Keratinocyte (primary cell): ENCODE measurements around the gene POLR3F. TPM values are rescaled to one million over a fixed set of nuclear protein-coding genes. Genes with fewer than 3 reads are reported as not detected.
A peak's percentile ranks its signal among the peaks of the same experiment; 100 is the strongest.
"Not testable (repeated sequence)": the region's sequence is repeated elsewhere in the genome, so short reads cannot be mapped to it uniquely, and the experiment has no call there.

Source experiments
- DNase-seq: peaks from one replicate; pipeline ENCODE4 v3.0.0-alpha.2; 2011; ENCODE audit warnings: low read depth, missing footprints, low spot score
- FAIRE-seq: peaks from 2 replicates; lab custom pipeline; 2011; peaks lifted over from hg19 to GRCh38; lab: Jason Lieb, UNC
- H2AFZ ChIP-seq: 2 replicates; pipeline ENCODE4 v1.6.0; 2012; ENCODE audit warnings: low read length, control low read depth, inconsistent platforms; ENCODE audit not compliant: control insufficient read depth
- H3K27ac ChIP-seq: 2 replicates; pipeline ENCODE4 v1.5.1; 2011; ENCODE audit warnings: low read length; ENCODE audit not compliant: control insufficient read depth, insufficient read depth
- H3K27me3 ChIP-seq: 3 replicates; pipeline ENCODE4 v1.6.0; 2011; ENCODE audit warnings: low read length; ENCODE audit not compliant: control insufficient read depth, insufficient read depth; ENCODE audit errors: extremely low read depth
- H3K36me3 ChIP-seq, 2 experiments: 2 replicates in 1 of 2; 3 replicates in 1 of 2; pipeline ENCODE4 v1.5.1; 2011; ENCODE audit warnings: low read length in 2 of 2, mild to moderate bottlenecking in 1 of 2; ENCODE audit not compliant: control insufficient read depth in 2 of 2, insufficient read depth in 2 of 2; ENCODE audit errors: extremely low read depth in 1 of 2
- H3K4me1 ChIP-seq: 3 replicates; pipeline ENCODE4 v1.5.1; 2011; ENCODE audit warnings: low read length; ENCODE audit not compliant: control insufficient read depth, insufficient read depth; ENCODE audit errors: extremely low read depth
- H3K4me2 ChIP-seq: 3 replicates; pipeline ENCODE4 v1.6.0; 2011; ENCODE audit warnings: low read depth, low read length; ENCODE audit not compliant: control insufficient read depth, insufficient read depth; ENCODE audit errors: extremely low read depth
- H3K4me3 ChIP-seq, 3 experiments: fragments of 200-600 bp in 1 of 3; sonication (generic) in 1 of 3; 2 replicates in 2 of 3; 3 replicates in 1 of 3; pipeline ENCODE4 v1.5.1; 2011 to 2016; ENCODE audit warnings: low read length in 3 of 3, mild to moderate bottlenecking in 3 of 3, control low read depth in 2 of 3, inconsistent platforms in 1 of 3, low read depth in 1 of 3, mixed read lengths in 1 of 3, mixed run types in 1 of 3, moderate library complexity in 1 of 3; ENCODE audit not compliant: control insufficient read depth in 2 of 3, insufficient read depth in 2 of 3; ENCODE audit errors: extremely low read depth in 1 of 3
- H3K79me2 ChIP-seq: 2 replicates; pipeline ENCODE4 v1.6.0; 2012; ENCODE audit warnings: low read length; ENCODE audit not compliant: control insufficient read depth, insufficient read depth
- H3K9ac ChIP-seq: 3 replicates; pipeline ENCODE4 v1.6.0; 2011; ENCODE audit warnings: low read length; ENCODE audit not compliant: control insufficient read depth, insufficient read depth; ENCODE audit errors: extremely low read depth
- H3K9me1 ChIP-seq: 3 replicates; pipeline ENCODE4 v1.6.0; 2011; ENCODE audit warnings: low read length; ENCODE audit not compliant: control insufficient read depth, insufficient read depth; ENCODE audit errors: extremely low read depth
- H3K9me3 ChIP-seq: 2 replicates; pipeline ENCODE4 v1.5.1; 2012; ENCODE audit warnings: low read depth, low read length; ENCODE audit not compliant: control insufficient read depth
- H4K20me1 ChIP-seq: 3 replicates; pipeline ENCODE4 v1.6.0; 2011; ENCODE audit warnings: low read length; ENCODE audit not compliant: control insufficient read depth, insufficient read depth; ENCODE audit errors: extremely low read depth
- EZH2 ChIP-seq: IDR thresholded peaks from one replicate; pipeline ENCODE4 v1.6.1; 2012; ENCODE audit warnings: inconsistent platforms, mild to moderate bottlenecking, low read length, moderate library complexity
- dilution Hi-C: fragments of 300-500 bp; cut with MboI; formaldehyde crosslinking; loops from one replicate; pipeline ENCODE4 v1.7.0; 2020; ENCODE audit warnings: low sequenced_read_pairs; ENCODE audit not compliant: extremely low pct_ligation_motif_present
- polyA plus RNA-seq, 5 experiments: library from polyadenylated mRNA; depleted of rRNA in 3 of 5; stranded (reverse) in 3 of 5; stranded (forward) in 1 of 5; unstranded in 1 of 5; fragments of >200 nt; gene quantifications; 1 replicate in 1 of 5; 2 replicates in 3 of 5; 3 replicates in 1 of 5; pipeline versions ENCODE4 v1.2.1 to v1.2.3, GENCODE V29; 2011 to 2012; ENCODE audit warnings: missing spikeins in 2 of 5, low read depth in 1 of 5, low replicate concordance in 1 of 5
- TF ChIP-seq, protein P1 (sequence below), 3 experiments: IDR thresholded peaks in 1 of 3; conservative IDR thresholded peaks in 1 of 3; optimal IDR thresholded peaks in 1 of 3; 2 replicates in 2 of 3; 3 replicates in 1 of 3; pipeline versions ENCODE3 to v1.5.1; 2011; ENCODE audit warnings: low read length in 3 of 3, mild to moderate bottlenecking in 3 of 3, moderate library complexity in 2 of 3, control low read depth in 1 of 3, inconsistent platforms in 1 of 3; ENCODE audit not compliant: insufficient read depth in 2 of 3; ENCODE audit errors: extremely low read depth in 1 of 3

POLR3F gene
- polyA plus RNA-seq, 1 donor (not counting 4 experiments of a cell fraction or from before 2014, with no cell fraction given): 12.2 TPM

DNA sequence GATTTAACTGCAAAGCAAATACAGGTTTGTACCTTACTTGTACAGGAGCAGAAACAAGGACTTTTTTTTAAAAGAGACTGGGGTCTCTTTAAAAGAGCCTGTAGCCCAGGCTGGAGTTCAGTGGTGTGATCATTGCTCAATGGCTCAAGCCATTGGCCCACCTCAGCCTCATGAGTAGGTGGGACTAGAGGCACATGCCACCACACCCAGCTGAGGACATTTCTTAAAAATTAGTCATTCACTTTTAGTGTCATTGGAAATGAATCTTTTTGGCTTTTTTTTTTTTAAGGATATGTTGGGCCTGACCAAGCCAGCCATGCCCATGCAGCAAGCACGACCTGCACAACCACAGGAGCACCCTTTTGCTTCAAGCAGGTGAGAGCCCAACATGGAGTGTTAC is 57.5 kb downstream of the POLR3F start:
- Histone ChIP-seq H3K27ac (peak overlapping the region; percentile 85), H3K4me3 (no peak overlapping the region), H3K9me3 (no peaks in the 10 kb centered on the region), H4K20me1 (no peaks in the 10 kb centered on the region), H3K79me2 (peaks cover 4% of the 10 kb centered on the region), H2AFZ (no peak overlapping the region), H3K4me2 (no peak overlapping the region), H3K9me1 (no peaks in the 10 kb centered on the region), H3K27me3 (no peaks in the 10 kb centered on the region), H3K9ac (peak overlapping the region; percentile 14), H3K36me3 (peaks cover 30 to 52% of the 10 kb centered on the region in 2 experiments), H3K4me1 (peaks cover 23% of the 10 kb centered on the region)
- no peak for TF ChIP-seq EZH2
- TF ChIP-seq, protein P1, sequence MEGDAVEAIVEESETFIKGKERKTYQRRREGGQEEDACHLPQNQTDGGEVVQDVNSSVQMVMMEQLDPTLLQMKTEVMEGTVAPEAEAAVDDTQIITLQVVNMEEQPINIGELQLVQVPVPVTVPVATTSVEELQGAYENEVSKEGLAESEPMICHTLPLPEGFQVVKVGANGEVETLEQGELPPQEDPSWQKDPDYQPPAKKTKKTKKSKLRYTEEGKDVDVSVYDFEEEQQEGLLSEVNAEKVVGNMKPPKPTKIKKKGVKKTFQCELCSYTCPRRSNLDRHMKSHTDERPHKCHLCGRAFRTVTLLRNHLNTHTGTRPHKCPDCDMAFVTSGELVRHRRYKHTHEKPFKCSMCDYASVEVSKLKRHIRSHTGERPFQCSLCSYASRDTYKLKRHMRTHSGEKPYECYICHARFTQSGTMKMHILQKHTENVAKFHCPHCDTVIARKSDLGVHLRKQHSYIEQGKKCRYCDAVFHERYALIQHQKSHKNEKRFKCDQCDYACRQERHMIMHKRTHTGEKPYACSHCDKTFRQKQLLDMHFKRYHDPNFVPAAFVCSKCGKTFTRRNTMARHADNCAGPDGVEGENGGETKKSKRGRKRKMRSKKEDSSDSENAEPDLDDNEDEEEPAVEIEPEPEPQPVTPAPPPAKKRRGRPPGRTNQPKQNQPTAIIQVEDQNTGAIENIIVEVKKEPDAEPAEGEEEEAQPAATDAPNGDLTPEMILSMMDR (optimal IDR thresholded peaks at IDR 0.05 in 1 of 3, IDR thresholded peaks at IDR 0.05 in 1 of 3, conservative IDR thresholded peaks at IDR 0.05 in 1 of 3; ENCODE audit: extremely low read depth in 1 of 3, insufficient read depth in 2 of 3, low read length in 3 of 3): no peak
- DNase-seq (peak; percentile 67), FAIRE-seq (peak; percentile 83)
- dilution Hi-C loops: no loop called here

DNA sequence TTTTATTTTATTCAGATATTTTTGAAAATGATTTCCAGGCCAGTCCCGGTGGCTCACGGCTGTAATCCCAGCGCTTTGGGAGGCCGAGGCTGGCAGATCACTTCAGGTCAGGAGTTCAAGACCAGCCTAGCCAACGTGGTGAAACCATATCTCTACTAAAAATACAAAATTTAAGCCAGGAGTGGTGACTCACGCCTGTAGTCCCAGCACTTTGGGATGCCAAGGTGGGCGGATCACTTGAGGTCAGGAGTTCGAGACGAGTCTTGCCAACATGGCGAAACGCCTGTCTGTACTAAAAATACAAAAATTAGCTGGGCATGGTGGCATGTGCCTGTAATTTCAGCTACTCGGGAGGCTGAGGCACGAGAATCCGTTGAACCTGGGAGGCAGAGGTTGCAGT is 59.6 kb downstream of the POLR3F start:
- FAIRE-seq: not testable (repeated sequence)

DNA sequence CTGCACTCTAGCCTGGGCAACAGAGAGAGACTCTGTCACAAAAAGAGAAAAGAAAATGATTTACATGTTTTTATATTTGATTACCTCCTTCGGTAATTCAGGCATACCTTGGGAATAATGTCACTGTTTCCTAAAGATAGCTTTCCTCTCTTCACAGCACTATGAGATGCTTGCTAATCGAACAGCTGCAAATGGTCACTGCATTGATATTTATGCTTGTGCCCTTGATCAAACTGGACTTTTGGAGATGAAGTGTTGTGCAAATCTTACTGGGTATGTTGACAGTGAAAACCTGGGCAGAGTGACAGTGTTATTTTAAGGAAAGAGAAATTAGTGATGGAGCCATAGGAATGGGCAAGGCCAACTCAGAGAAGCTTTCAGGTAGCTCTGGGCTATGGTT is 60.1 kb downstream of the POLR3F start:
- DNase-seq: no peak
- no peak for FAIRE-seq

More for the DNA sequence above, 59.6 kb downstream of the POLR3F start:
- DNase-seq, H3K27ac ChIP-seq, H3K4me2 ChIP-seq, H3K9me1 ChIP-seq, H2AFZ ChIP-seq, H3K9ac ChIP-seq, dilution Hi-C loops, H4K20me1 ChIP-seq, H3K79me2 ChIP-seq, H3K9me3 ChIP-seq, H3K27me3 ChIP-seq, H3K4me3 ChIP-seq: not testable (repeated sequence)
- peaks cover 36 to 65% of the 10 kb centered on the region in 2 experiments for H3K36me3 ChIP-seq
- peaks cover 23% of the 10 kb centered on the region for H3K4me1 ChIP-seq

More for the DNA sequence above, 60.1 kb downstream of the POLR3F start:
- Histone ChIP-seq H3K9me1 (no peaks in the 10 kb centered on the region), H3K27me3 (no peaks in the 10 kb centered on the region), H4K20me1 (no peaks in the 10 kb centered on the region), H3K4me2 (no peak overlapping the region), H3K79me2 (peaks cover 1% of the 10 kb centered on the region), H3K27ac (peak overlapping the region; percentile 44), H3K9me3 (no peaks in the 10 kb centered on the region), H3K4me3 (no peak overlapping the region), H3K9ac (no peak overlapping the region), H2AFZ (no peak overlapping the region), H3K4me1 (peaks cover 23% of the 10 kb centered on the region), H3K36me3 (peaks cover 37 to 65% of the 10 kb centered on the region in 2 experiments)
- dilution Hi-C loops: no loop called here
- TF ChIP-seq, protein P1 (optimal IDR thresholded peaks at IDR 0.05 in 1 of 3, IDR thresholded peaks at IDR 0.05 in 1 of 3, conservative IDR thresholded peaks at IDR 0.05 in 1 of 3; ENCODE audit: extremely low read depth in 1 of 3, insufficient read depth in 2 of 3, low read length in 3 of 3): no peak
- TF ChIP-seq EZH2: no peak
